GM23338 (cell line): ENCODE data around the gene APC. TPM values are rescaled to one million over a fixed set of nuclear protein-coding genes. Genes with fewer than 3 reads are reported as not detected.
"Not testable (repeated sequence)": the region's sequence is repeated elsewhere in the genome, so short reads cannot be mapped to it uniquely, and the experiment has no call there.

Experiments used
- ATAC-seq: fragments of 200-7000 bp; cut with Tn5 transposase; 3 replicates; pipeline ENCODE4 v1.9.1; 2020
- DNase-seq: peaks from one replicate; pipeline ENCODE4 v3.0.0-alpha.2; 2015; ENCODE audit warnings: low spot score
- H2AFZ ChIP-seq: fragments of 200-600 bp; sonication (generic); 2 replicates; pipeline ENCODE4 v1.8.0; 2016; ENCODE audit warnings: antibody characterized with exemption, mild to moderate bottlenecking, moderate library complexity
- H3F3A ChIP-seq: fragments of 200-600 bp; sonication (generic); replicated peaks from 2 replicates; pipeline ENCODE4 v1.8.0; 2017; ENCODE audit warnings: antibody characterized with exemption, mixed run types, low read depth
- H3K27ac ChIP-seq: fragments of 200-600 bp; sonication (generic); 2 replicates; pipeline ENCODE4 v1.6.1; 2016; ENCODE audit warnings: low read depth
- H3K27me3 ChIP-seq: fragments of 200-600 bp; sonication (generic); 2 replicates; pipeline ENCODE4 v1.8.0; 2016; ENCODE audit warnings: mild to moderate bottlenecking, mixed run types, moderate library complexity; ENCODE audit not compliant: insufficient read depth
- H3K36me3 ChIP-seq: fragments of 200-600 bp; sonication (generic); 2 replicates; pipeline ENCODE4 v1.8.0; 2016; ENCODE audit warnings: mild to moderate bottlenecking; ENCODE audit not compliant: insufficient read depth
- H3K4me1 ChIP-seq: fragments of 200-600 bp; sonication (generic); 2 replicates; pipeline ENCODE4 v1.8.0; 2016; ENCODE audit warnings: mild to moderate bottlenecking, moderate library complexity; ENCODE audit not compliant: insufficient read depth
- H3K4me2 ChIP-seq: fragments of 200-600 bp; sonication (generic); 2 replicates; pipeline ENCODE4 v1.7.1; 2017; ENCODE audit warnings: mixed run types
- H3K4me3 ChIP-seq: fragments of 200-600 bp; sonication (generic); 2 replicates; pipeline ENCODE4 v1.6.1; 2016; ENCODE audit warnings: mixed run types
- H3K79me2 ChIP-seq: fragments of 200-600 bp; sonication (generic); replicated peaks from 2 replicates; pipeline ENCODE4 v1.8.0; 2017; ENCODE audit warnings: mild to moderate bottlenecking; ENCODE audit not compliant: insufficient read depth
- H3K9me2 ChIP-seq: fragments of 200-600 bp; sonication (generic); 2 replicates; pipeline ENCODE4 v1.8.0; 2017; ENCODE audit not compliant: insufficient read depth
- H4K20me1 ChIP-seq: fragments of 200-600 bp; sonication (generic); replicated peaks from 2 replicates; pipeline ENCODE4 v1.8.0; 2017; ENCODE audit warnings: mild to moderate bottlenecking; ENCODE audit not compliant: insufficient read depth
- H3K27ac Mint-ChIP-seq: 2 replicates; pipeline ENCODE4 v1.8.0; 2020; ENCODE audit warnings: inconsistent platforms, mild to moderate bottlenecking, moderate library complexity, mixed read lengths
- H3K27me3 Mint-ChIP-seq: 3 replicates; pipeline ENCODE4 v1.8.0; 2022; ENCODE audit warnings: low read depth, mild to moderate bottlenecking, moderate library complexity, mixed read lengths, inconsistent platforms; ENCODE audit not compliant: insufficient read depth, poor library complexity
- H3K36me3 Mint-ChIP-seq: 3 replicates; pipeline ENCODE4 v1.8.0; 2021; ENCODE audit warnings: low read depth, mild to moderate bottlenecking, inconsistent platforms, moderate library complexity, mixed read lengths
- H3K4me1 Mint-ChIP-seq: 3 replicates; pipeline ENCODE4 v1.8.0; 2020; ENCODE audit warnings: mild to moderate bottlenecking, inconsistent platforms, mixed read lengths
- H3K4me3 Mint-ChIP-seq: 3 replicates; pipeline ENCODE4 v1.8.0; 2021; ENCODE audit warnings: moderate library complexity, mild to moderate bottlenecking, inconsistent platforms, mixed read lengths
- H3K9me3 Mint-ChIP-seq: 3 replicates; pipeline ENCODE4 v1.8.0; 2020; ENCODE audit warnings: moderate library complexity, mild to moderate bottlenecking, inconsistent platforms, mixed read lengths
- CREB1 ChIP-seq: fragments of 250-450 bp; sonication (Bioruptor Pico); IDR thresholded peaks from 2 replicates; pipeline ENCODE4 v1.5.0; 2020; ENCODE audit warnings: low read depth, mild to moderate bottlenecking, moderate library complexity
- CTCF ChIP-seq, 2 experiments: fragments of 200-600 bp in 1 of 2; sonication (generic) in 1 of 2; conservative IDR thresholded peaks; 2 replicates each; pipeline versions ENCODE4 v1.5.1 to v1.6.1; 2016 to 2017; ENCODE audit warnings: antibody characterized with exemption in 2 of 2, low read depth in 2 of 2, mild to moderate bottlenecking in 2 of 2, moderate library complexity in 1 of 2
- REST ChIP-seq: IDR thresholded peaks from one replicate; pipeline ENCODE4 v1.6.1; 2018; ENCODE audit warnings: antibody characterized with exemption; ENCODE audit not compliant: unreplicated experiment
- ZNF331 ChIP-seq: fragments of 250-450 bp; sonication (Bioruptor Pico); IDR thresholded peaks from 2 replicates; pipeline ENCODE4 v1.5.0; 2020; ENCODE audit warnings: low read depth, mild to moderate bottlenecking, moderate library complexity
- ZNF462 ChIP-seq: fragments of 250-450 bp; sonication (Bioruptor Pico); IDR thresholded peaks from 2 replicates; pipeline ENCODE4 v1.5.0; 2020; ENCODE audit warnings: mild to moderate bottlenecking, moderate library complexity
- polyA plus RNA-seq: library from polyadenylated mRNA; unstranded; fragments of >200 nt; fragmentation: Nextera tagmentation; extraction: Ambion mirVana; gene quantifications from 2 replicates; pipeline ENCODE4 v1.2.1, GENCODE V29; 2016
- total RNA-seq: library from RNA; depleted of rRNA; stranded (reverse); fragments of >200 nt; shearing (Covaris generic); gene quantifications from 2 replicates; pipeline ENCODE4 v1.2.3, GENCODE V29; 2014

Gene APC
- total and polyA plus RNA-seq, 2 experiments from 2014 or later = 42.4 to 62.9 TPM

- TF ChIP-seq REST (no peak), CTCF (conservative IDR thresholded peaks at IDR 0.05; ENCODE audit: low read depth in 2 of 2) (no peak), CREB1 (CRISPR knock-in tag) (no peak), ZNF462 (CRISPR knock-in tag) (no peak), ZNF331 (CRISPR knock-in tag) (no peak)
Observed at GRCh38 chr5:112857866-112858265, 120.2 kb downstream of the APC start (continued).

GRCh38 chr5:112860571-112860928 lies 122.9 kb downstream of the APC start:
- peak overlapping the region; percentile 98 for H3K4me3 Mint-ChIP-seq
- Histone ChIP-seq H2AFZ (peak overlapping the region; percentile 48; the same call in 1 of the 2 replicates), H3K79me2 (peaks cover 43% of the 10 kb centered on the region), H3K4me3 (peak overlapping the region; percentile 90), H3K27ac (0 out of 2 replicates have a peak overlapping the region, but pooled peaks have one; percentile 64), H3K4me2 (peak overlapping the region; percentile 58), H3K36me3 (peaks cover 25% of the 10 kb centered on the region)
- peaks cover 31% of the 10 kb centered on the region for H3K36me3 Mint-ChIP-seq
- not testable (repeated sequence) for DNase-seq, H4K20me1 ChIP-seq, H3K27me3 Mint-ChIP-seq, H3F3A ChIP-seq, H3K9me2 ChIP-seq, H3K27me3 ChIP-seq, ATAC-seq, H3K9me3 Mint-ChIP-seq, H3K4me1 ChIP-seq
- H3K4me1 Mint-ChIP-seq = peaks cover 15% of the 10 kb centered on the region
- peak overlapping the region; percentile 97 for H3K27ac Mint-ChIP-seq
